AG10803 (cell line): ENCODE measurements around the gene PECR.

ENCODE experiments used
- DNase-seq: peaks from one replicate; pipeline ENCODE4 v3.0.0; 2010; ENCODE audit warnings: low read depth
- H3K4me3 ChIP-seq: 2 replicates; pipeline ENCODE4 v1.5.1; 2011; ENCODE audit warnings: mild to moderate bottlenecking, low read length, control low read depth
- TF ChIP-seq, protein P1 (sequence below): conservative IDR thresholded peaks from 2 replicates; pipeline ENCODE4 v1.5.1; 2011; ENCODE audit warnings: mild to moderate bottlenecking, low read length, control low read depth, inconsistent platforms

PECR gene

DNA sequence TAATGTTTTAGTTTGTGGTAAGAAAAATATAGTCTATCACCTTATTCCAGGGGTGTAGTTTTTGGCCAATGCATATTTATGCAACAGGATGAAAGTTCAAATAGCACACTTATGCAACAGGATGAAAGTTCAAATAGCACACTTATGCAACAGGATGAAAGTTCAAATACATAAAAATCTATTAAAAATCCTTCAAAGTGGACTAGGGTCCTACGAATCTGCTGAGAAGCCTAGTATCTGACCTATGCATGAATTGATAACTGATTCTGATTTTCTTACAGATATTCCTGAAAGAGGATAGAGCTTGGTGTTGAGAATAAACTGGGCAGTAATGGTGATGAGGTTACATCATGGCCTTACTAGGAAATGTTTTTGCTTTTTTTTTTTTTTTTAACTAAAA, 2.8 kb downstream of the PECR start:
- no peak for DNase-seq

DNA sequence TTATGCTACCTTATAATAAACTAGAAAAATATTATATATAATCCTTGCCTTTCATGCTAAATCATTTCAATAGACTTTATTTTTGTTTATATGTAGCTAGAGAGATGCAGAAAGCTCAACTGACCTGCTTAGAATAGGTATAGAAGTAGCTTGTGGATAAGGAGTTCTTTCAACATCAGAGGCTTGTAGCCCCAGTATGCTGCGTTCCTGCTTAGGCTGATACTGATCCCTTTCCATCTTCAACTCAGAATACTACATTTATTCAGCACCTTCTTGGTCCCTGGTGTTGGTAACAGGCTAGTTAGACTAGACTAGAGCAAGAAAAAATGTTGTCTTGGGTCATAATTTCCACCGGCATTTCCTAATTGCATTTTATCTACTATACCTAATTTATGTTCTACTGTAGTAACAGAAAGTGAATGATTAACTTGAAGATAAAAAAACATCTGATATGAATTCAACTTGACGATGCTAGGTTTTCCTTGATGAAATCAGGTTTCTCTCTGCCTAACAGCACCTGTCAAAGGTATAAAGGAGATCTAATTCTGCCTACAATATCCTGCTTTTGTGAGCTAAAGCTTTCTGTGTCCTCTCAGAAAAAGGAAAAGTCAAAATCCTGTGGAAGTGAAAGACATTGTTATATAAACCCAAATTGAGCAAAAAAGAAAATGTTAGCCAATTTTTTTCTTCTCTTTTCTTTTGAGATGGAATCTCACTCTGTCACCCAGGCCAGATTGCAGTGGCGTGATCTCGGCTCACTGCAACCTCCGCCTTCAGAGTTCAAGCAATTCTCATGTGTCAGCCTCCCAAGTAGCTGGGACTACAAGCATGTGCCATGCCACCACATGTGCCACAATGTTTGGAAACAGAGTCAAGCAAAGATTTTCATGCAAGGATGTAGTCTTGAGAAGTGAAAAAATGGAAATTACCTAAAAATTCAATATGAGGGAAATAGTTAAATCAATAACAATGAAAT, 5.8 kb downstream of the PECR start:
- H3K4me3 ChIP-seq: no peak overlapping the region
- DNase-seq: no peak
- TF ChIP-seq, protein P1, sequence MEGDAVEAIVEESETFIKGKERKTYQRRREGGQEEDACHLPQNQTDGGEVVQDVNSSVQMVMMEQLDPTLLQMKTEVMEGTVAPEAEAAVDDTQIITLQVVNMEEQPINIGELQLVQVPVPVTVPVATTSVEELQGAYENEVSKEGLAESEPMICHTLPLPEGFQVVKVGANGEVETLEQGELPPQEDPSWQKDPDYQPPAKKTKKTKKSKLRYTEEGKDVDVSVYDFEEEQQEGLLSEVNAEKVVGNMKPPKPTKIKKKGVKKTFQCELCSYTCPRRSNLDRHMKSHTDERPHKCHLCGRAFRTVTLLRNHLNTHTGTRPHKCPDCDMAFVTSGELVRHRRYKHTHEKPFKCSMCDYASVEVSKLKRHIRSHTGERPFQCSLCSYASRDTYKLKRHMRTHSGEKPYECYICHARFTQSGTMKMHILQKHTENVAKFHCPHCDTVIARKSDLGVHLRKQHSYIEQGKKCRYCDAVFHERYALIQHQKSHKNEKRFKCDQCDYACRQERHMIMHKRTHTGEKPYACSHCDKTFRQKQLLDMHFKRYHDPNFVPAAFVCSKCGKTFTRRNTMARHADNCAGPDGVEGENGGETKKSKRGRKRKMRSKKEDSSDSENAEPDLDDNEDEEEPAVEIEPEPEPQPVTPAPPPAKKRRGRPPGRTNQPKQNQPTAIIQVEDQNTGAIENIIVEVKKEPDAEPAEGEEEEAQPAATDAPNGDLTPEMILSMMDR: no peak

More for the DNA sequence above, 2.8 kb downstream of the PECR start:
- TF ChIP-seq, protein P1: no peak
- H3K4me3 ChIP-seq: no peak overlapping the region

DNA sequence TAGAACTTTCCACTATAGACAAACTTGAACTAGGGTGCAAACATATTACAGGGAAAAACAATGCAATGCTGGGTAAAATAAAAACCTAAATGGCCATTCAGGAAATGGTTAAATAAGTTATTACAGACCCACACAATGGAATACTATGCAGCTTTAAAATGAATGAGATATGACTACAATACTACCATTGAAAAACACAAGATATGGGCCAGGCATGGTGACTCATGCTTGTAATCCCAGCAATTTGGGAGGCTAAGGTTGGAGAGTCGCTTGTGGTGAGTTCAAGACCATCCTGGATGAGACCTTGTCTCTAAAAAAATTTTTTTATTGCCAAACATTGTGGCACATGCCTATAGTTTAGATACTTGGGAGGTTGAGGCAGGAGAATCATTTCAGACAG, 6.8 kb downstream of the PECR start:
- no peak for DNase-seq
- TF ChIP-seq, protein P1: no peak
- no peak overlapping the region for H3K4me3 ChIP-seq

DNA sequence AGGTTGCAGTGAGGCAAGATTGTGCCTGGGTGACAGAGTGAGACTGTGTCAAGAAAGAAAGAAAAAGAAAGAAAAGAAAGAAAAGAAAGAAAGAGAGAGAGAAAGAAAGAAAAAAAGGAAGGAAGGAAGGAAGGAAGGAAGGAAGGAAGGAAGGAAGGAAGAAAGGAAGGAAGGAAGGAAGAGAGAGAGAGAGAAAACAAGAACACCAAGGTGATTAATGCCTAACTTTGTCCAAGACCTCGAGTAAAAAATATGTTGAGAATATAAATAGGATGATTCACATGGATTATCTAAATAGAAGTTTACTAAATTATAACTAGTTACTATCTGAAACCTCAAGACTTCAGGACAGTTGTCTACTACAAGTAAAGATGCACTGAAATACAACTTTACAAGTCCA, 7.2 kb downstream of the PECR start:
- DNase-seq: no peak
- TF ChIP-seq, protein P1: no peak
- H3K4me3 ChIP-seq: no peak overlapping the region

DNA sequence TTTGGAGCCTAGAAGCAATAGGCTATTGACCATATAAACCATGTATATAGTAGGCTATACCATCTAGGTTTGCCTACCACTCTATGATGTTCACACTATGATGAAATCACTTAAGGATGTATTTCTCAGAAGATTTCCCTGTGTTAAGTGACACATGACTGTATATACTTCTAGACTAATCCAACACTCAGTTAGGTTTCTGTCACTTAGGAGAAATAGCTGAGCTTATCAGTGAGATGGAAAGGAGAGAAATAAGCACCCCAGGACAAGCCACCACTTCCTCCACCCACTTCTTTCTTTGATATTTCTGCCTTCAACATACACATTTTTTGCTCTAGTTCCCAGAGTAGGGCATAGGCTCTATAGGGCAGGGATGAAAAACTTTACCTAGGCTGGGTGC, 7.8 kb downstream of the PECR start:
- H3K4me3 ChIP-seq: no peak overlapping the region
- TF ChIP-seq, protein P1: no peak
- no peak for DNase-seq

DNA sequence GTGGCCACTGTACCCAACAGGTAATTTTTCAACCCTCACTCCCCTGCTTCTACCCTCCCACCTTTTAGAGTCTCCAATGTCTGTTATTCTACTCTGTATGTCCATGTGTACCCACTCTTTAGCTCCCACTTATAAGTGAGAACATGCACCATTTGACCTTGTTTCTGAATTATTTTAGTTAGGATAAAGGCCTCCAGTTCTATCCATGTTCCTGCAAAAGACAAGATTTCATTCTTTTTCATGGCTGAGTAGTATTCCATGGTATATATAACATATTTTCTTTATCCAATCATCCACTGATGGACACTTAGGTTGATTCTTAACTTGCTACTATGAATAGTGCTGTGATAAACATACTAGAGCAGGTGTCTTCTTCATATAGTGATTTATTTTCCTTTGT, 9.1 kb downstream of the PECR start:
- no peak overlapping the region for H3K4me3 ChIP-seq
- DNase-seq: no peak
- TF ChIP-seq, protein P1: no peak
